K562 (cell line): ENCODE data around the gene RASGRP1. TPM values are rescaled to one million over a fixed set of nuclear protein-coding genes. Genes with fewer than 3 reads are reported as not detected.
A peak's percentile ranks its signal among the peaks of the same experiment; 100 is the strongest.

ENCODE experiments used
- ATAC-seq: fragments of 200-7000 bp; cut with Tn5 transposase; 3 replicates; pipeline ENCODE4 v1.9.1; 2020; ENCODE audit warnings: moderate library complexity
- BruUV-seq: library from RNA; stranded (reverse); fragments of 400-500 nt; replicated peaks from 2 replicates; lab custom pipeline; 2021; lab: Mats Ljungman, UMichigan
- CTCF ChIA-PET: fragments of 300-600 bp; formaldehyde crosslinking; extraction: SDS; loops from one replicate; lab custom pipeline; 2021; ENCODE audit warnings: low intra/inter-chr PET ratio; lab: Yijun Ruan, JAX
- POLR2A ChIA-PET: fragments of 300-600, 350-650 bp; sonication (Branson Sonifier 250); formaldehyde crosslinking; extraction: SDS; loops from one replicate; lab custom pipeline; 2021; ENCODE audit warnings: antibody characterized with exemption, inconsistent platforms; lab: Yijun Ruan, JAX
- DNase-seq, 4 experiments: peaks; one replicate each; pipeline versions ENCODE4 v3.0.0 to v3.0.0-alpha.2; 2011 to 2018; ENCODE audit warnings: low spot score in 3 of 4, mixed read lengths in 3 of 4; ENCODE audit errors: extremely low read depth in 1 of 4
- FAIRE-seq: peaks from 2 replicates; lab custom pipeline; 2011; peaks lifted over from hg19 to GRCh38; lab: Jason Lieb, UNC
- H2AFZ ChIP-seq: 2 replicates; pipeline ENCODE4 v1.6.0; 2011; ENCODE audit warnings: low read depth, low read length, control low read depth, inconsistent platforms
- H3K27ac ChIP-seq: fragments of 200-600 bp; 3 replicates; pipeline ENCODE4 v1.8.0; 2011; ENCODE audit warnings: low read depth, mild to moderate bottlenecking, control low read depth, inconsistent platforms, low read length, moderate library complexity, mixed read lengths; ENCODE audit errors: extremely low read depth
- H3K27me3 ChIP-seq, 2 experiments: fragments of 300-600 bp in 1 of 2; 2 replicates in 1 of 2; 3 replicates in 1 of 2; pipeline versions ENCODE4 v1.6.0 to v1.8.0; 2011; ENCODE audit warnings: inconsistent platforms in 2 of 2, low read length in 2 of 2, mild to moderate bottlenecking in 1 of 2, mixed read lengths in 1 of 2, moderate library complexity in 1 of 2; ENCODE audit not compliant: control insufficient read depth in 2 of 2, insufficient read depth in 2 of 2
- H3K36me3 ChIP-seq: fragments of 300-600 bp; 3 replicates; pipeline ENCODE4 v1.8.0; 2011; ENCODE audit warnings: mild to moderate bottlenecking, low read length, inconsistent platforms; ENCODE audit not compliant: control insufficient read depth, insufficient read depth
- H3K4me1 ChIP-seq, 2 experiments: fragments of 200-600 bp in 1 of 2; replicated peaks in 1 of 2; 2 replicates in 1 of 2; 3 replicates in 1 of 2; pipeline versions ENCODE4 v1.5.1 to v1.8.0; 2011; ENCODE audit warnings: inconsistent platforms in 2 of 2, low read length in 2 of 2, mild to moderate bottlenecking in 1 of 2, mixed read lengths in 1 of 2, moderate library complexity in 1 of 2; ENCODE audit not compliant: control insufficient read depth in 2 of 2, insufficient read depth in 2 of 2
- H3K4me2 ChIP-seq: 2 replicates; pipeline ENCODE4 v1.6.1; 2011; ENCODE audit warnings: low read length, control low read depth, inconsistent platforms, mixed read lengths; ENCODE audit not compliant: insufficient read depth
- H3K4me3 ChIP-seq: fragments of 200-600 bp; sonication (generic), shearing (Covaris generic); 2 replicates; pipeline ENCODE4 v1.5.1; 2016; ENCODE audit warnings: control low read depth, inconsistent platforms
- H3K79me2 ChIP-seq: fragments of 200-600 bp; 3 replicates; pipeline ENCODE4 v1.8.0; 2011; ENCODE audit warnings: low read length, inconsistent platforms; ENCODE audit not compliant: control insufficient read depth, insufficient read depth
- H3K9ac ChIP-seq, 2 experiments: 2 replicates each; pipeline versions ENCODE4 v1.6.0 to v1.6.1; 2011; ENCODE audit warnings: low read depth in 2 of 2, low read length in 2 of 2, control low read depth in 1 of 2, inconsistent platforms in 1 of 2, mild to moderate bottlenecking in 1 of 2, mixed read lengths in 1 of 2; ENCODE audit not compliant: insufficient read depth in 1 of 2
- H3K9me1 ChIP-seq: one replicate; pipeline ENCODE4 v1.6.0; 2011; ENCODE audit warnings: inconsistent platforms, mild to moderate bottlenecking, low read length, moderate library complexity; ENCODE audit not compliant: control insufficient read depth, insufficient read depth
- H3K9me3 ChIP-seq: replicated peaks from 2 replicates; pipeline ENCODE4 v1.5.1; 2011; ENCODE audit warnings: low read depth, low read length, inconsistent platforms; ENCODE audit not compliant: control insufficient read depth, insufficient read depth
- H4K20me1 ChIP-seq: replicated peaks from 2 replicates; pipeline ENCODE4 v1.6.1; 2011; ENCODE audit warnings: low read length, inconsistent platforms, mixed read lengths; ENCODE audit not compliant: control insufficient read depth, insufficient read depth
- CBFA2T3 ChIP-seq: fragments of 450-650 bp; IDR thresholded peaks from 2 replicates; pipeline ENCODE4 v1.6.1; 2017
- LEF1 ChIP-seq: fragments of 450-650 bp; IDR thresholded peaks from 2 replicates; pipeline ENCODE4 v1.6.1; 2016; ENCODE audit warnings: mild to moderate bottlenecking
- SAFB ChIP-seq: fragments of 200-400 bp; formaldehyde crosslinking; IDR thresholded peaks from 2 replicates; pipeline ENCODE4 v1.6.1; 2017; ENCODE audit warnings: low read depth, low read length, borderline replicate concordance
- SAP30 ChIP-seq: fragments of 200-600 bp; sonication (generic); IDR thresholded peaks from 2 replicates; pipeline ENCODE4 v1.6.1; 2012; ENCODE audit warnings: borderline replicate concordance, low read depth, mild to moderate bottlenecking, moderate library complexity, low read length, control low read depth, inconsistent platforms; ENCODE audit not compliant: insufficient read depth, poor library complexity, severe bottlenecking
- SETDB1 ChIP-seq: IDR thresholded peaks from one replicate; pipeline ENCODE4 v1.6.1; 2012; ENCODE audit warnings: low read length, control low read depth, inconsistent platforms
- TCF3 ChIP-seq: sonication (generic); formaldehyde crosslinking; IDR thresholded peaks from 2 replicates; pipeline ENCODE4 v1.4.0; 2020; ENCODE audit warnings: mild to moderate bottlenecking, missing genetic modification reagents
- ZNF699 ChIP-seq: fragments of 250-450 bp; sonication (Bioruptor Pico); IDR thresholded peaks from 2 replicates; pipeline ENCODE4 v1.8.0; 2021; ENCODE audit warnings: mild to moderate bottlenecking, moderate library complexity; ENCODE audit not compliant: insufficient replicate concordance
- ZNF785 ChIP-seq: fragments of 250-450 bp; sonication (Bioruptor Pico); IDR thresholded peaks from 2 replicates; pipeline ENCODE4 v1.4.0; 2020; ENCODE audit warnings: mild to moderate bottlenecking
- WGBS: fragments of 100-300 bp; shearing (Covaris generic); methylation state at CpG from one replicate; pipeline ENCODE4 v1.1.6; 2016; ENCODE audit warnings: low coverage, mixed read lengths; ENCODE audit not compliant: insufficient coverage; ENCODE audit errors: missing lambda C conversion rate; 5-methylcytosine and 5-hydroxymethylcytosine counted together
- in situ Hi-C: fragments of 300-500 bp; cut with MboI; formaldehyde crosslinking; loops from 4 replicates; pipeline ENCODE4 v1.15.0; 2018; ENCODE audit warnings: inconsistent platforms, mixed read lengths
- intact Hi-C: fragments of 100-400 bp; cut with micrococcal nuclease; formaldehyde crosslinking; loops from 2 replicates; pipeline ENCODE4 v1.14.2; 2022
- polyA plus RNA-seq, 8 experiments: library from polyadenylated mRNA; depleted of rRNA in 4 of 8; stranded (reverse) in 5 of 8; unstranded in 3 of 8; fragments of >200 nt; fragmentation: Nextera tagmentation in 2 of 8; fragmentation: Illumina TruSeq in 1 of 8; extraction: Ambion mirVana in 2 of 8; extraction: Trizol in 1 of 8; gene quantifications; 2 replicates each; pipeline versions ENCODE4 v1.2.1 to v1.2.3, GENCODE V29; 2011 to 2014; ENCODE audit warnings: inconsistent platforms in 1 of 8, missing spikeins in 1 of 8
- total RNA-seq, 7 experiments: library from RNA; depleted of rRNA in 6 of 7; stranded (reverse); fragments of >200 nt in 6 of 7; fragmentation: Illumina TruSeq in 2 of 7; extraction: Trizol in 2 of 7; gene quantifications; 2 replicates each; pipeline versions ENCODE4 v1.2.1 to v1.2.3, GENCODE V29; 2011 to 2021; ENCODE audit warnings: low replicate concordance in 1 of 7
- TF ChIP-seq, protein P1 (sequence below): fragments of 450-650 bp; IDR thresholded peaks from 2 replicates; pipeline ENCODE4 v1.6.1; 2016; ENCODE audit warnings: mild to moderate bottlenecking

Gene RASGRP1
- total and polyA plus RNA-seq, 9 of the 15 experiments (the other 6 are each of a cell fraction or from before 2014, with no cell fraction given), result 0.14 to 0.72 (median 0.31) TPM

DNA sequence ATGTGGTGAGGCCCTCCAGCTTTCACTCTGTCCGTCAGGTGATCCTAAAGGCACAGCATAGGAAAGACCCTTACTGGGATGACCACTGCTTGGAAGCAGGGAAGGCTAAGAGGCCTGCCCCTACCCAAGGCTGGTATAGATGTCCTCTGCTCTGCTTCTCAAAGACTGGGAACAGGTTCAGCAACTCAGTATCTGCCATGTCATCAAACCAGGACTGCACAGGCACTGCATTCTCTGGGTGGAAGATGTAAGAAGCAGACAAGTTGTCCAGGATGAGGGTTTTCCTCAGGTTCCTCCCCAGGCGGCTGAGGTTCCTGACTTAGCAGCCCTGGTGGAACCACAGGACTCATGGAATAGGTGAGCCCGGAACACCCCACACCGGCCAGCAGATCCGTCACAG is 106.0 kb downstream of the RASGRP1 start:
- peaks cover 0 to 3% of the 10 kb centered on the region in 2 experiments; a peak in 1 of 5 replicates for H3K4me1 ChIP-seq
- POLR2A ChIA-PET, result interaction anchor here (1.2 kb wide), 2 partner anchors 12 to 18 kb away, joined by 3 read pairs; no protein-coding TSS in a partner anchor
- no peak overlapping the region for H3K4me3 ChIP-seq

GRCh38 chr15:38455092-38455491 is 109.5 kb downstream of the RASGRP1 start:
- H3K9me3 ChIP-seq, result no peaks in the 10 kb centered on the region
- DNase-seq, result peak in 2 of 4 experiments; percentile 22 to 39
- H3K9me1 ChIP-seq, result no peaks in the 10 kb centered on the region
- ChIA-PET POLR2A (interaction anchor here (0.7 to 2.2 kb wide), 7 partner anchors 9 to 231 kb away, joined by 3 to 20 read pairs (median 4); no protein-coding TSS in a partner anchor), CTCF (no interaction called here)
- ATAC-seq, result peak; percentile 31
- peak overlapping the region; percentile 90; the same call in 2 of the 3 replicates for H3K27ac ChIP-seq
- peaks cover 4% of the 10 kb centered on the region; the same call in 2 of the 3 replicates for H3K36me3 ChIP-seq
- 0% methylated on average over 4 of the region's 4 CpGs for WGBS
- H3K4me3 ChIP-seq, result peak overlapping the region; percentile 86
- H3K9ac ChIP-seq, result peak overlapping the region; percentile 93; a peak in 3 of 4 replicates
- in situ Hi-C loops, result no loop called here
- H2AFZ ChIP-seq, result peak overlapping the region; percentile 98; the same call in 1 of the 2 replicates
- intact Hi-C loops, result no loop called here
- peak; percentile 52 for FAIRE-seq
- BruUV-seq, result no TSS peak
- peak overlapping the region; percentile 95 for H3K4me2 ChIP-seq
- H4K20me1 ChIP-seq, result peaks cover 7% of the 10 kb centered on the region; the same call in 1 of the 2 replicates
- peaks cover 0 to 3% of the 10 kb centered on the region in 2 experiments; a peak in 1 of 5 replicates for H3K4me1 ChIP-seq
- no peaks in the 10 kb centered on the region for H3K27me3 ChIP-seq
- peaks cover 62% of the 10 kb centered on the region for H3K79me2 ChIP-seq
- TF ChIP-seq SAP30 (peak; percentile 26), CBFA2T3 (peak; percentile 41; the same call in 1 of the 2 replicates), TCF3 (peak; percentile 39; the same call in 1 of the 2 replicates), SETDB1 (no peak), LEF1 (no peak), ZNF785 (CRISPR knock-in tag) (no peak)
- TF ChIP-seq, protein P1, sequence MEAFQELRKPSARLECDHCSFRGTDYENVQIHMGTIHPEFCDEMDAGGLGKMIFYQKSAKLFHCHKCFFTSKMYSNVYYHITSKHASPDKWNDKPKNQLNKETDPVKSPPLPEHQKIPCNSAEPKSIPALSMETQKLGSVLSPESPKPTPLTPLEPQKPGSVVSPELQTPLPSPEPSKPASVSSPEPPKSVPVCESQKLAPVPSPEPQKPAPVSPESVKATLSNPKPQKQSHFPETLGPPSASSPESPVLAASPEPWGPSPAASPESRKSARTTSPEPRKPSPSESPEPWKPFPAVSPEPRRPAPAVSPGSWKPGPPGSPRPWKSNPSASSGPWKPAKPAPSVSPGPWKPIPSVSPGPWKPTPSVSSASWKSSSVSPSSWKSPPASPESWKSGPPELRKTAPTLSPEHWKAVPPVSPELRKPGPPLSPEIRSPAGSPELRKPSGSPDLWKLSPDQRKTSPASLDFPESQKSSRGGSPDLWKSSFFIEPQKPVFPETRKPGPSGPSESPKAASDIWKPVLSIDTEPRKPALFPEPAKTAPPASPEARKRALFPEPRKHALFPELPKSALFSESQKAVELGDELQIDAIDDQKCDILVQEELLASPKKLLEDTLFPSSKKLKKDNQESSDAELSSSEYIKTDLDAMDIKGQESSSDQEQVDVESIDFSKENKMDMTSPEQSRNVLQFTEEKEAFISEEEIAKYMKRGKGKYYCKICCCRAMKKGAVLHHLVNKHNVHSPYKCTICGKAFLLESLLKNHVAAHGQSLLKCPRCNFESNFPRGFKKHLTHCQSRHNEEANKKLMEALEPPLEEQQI, result no peak

More for the DNA sequence above, 106.0 kb downstream of the RASGRP1 start:
- H4K20me1 ChIP-seq, result peaks cover 7% of the 10 kb centered on the region; the same call in 1 of the 2 replicates
- in situ Hi-C loops, result no loop called here
- H3K9me1 ChIP-seq, result no peaks in the 10 kb centered on the region
- peaks cover 95% of the 10 kb centered on the region for H3K79me2 ChIP-seq
- TF ChIP-seq SAFB (no peak), ZNF699 (CRISPR knock-in tag) (no peak)
- no TSS peak for BruUV-seq
- H3K27me3 ChIP-seq, result no peaks in the 10 kb centered on the region
- intact Hi-C loops, result no loop called here
- ATAC-seq, result no peak
- DNase-seq, result no peak
- no peak overlapping the region for H3K9ac ChIP-seq
- no peak overlapping the region for H3K27ac ChIP-seq
- FAIRE-seq, result peak; percentile 87
- no peak overlapping the region for H3K4me2 ChIP-seq
- CTCF ChIA-PET, result no interaction called here
- H2AFZ ChIP-seq, result no peak overlapping the region
- no peaks in the 10 kb centered on the region for H3K9me3 ChIP-seq
- WGBS, result 91% methylated on average over 2 of the region's 5 CpGs
- peaks cover 4% of the 10 kb centered on the region; the same call in 2 of the 3 replicates for H3K36me3 ChIP-seq
